ENCODE measurements around the gene ZNF692. TPM values are rescaled to one million over a fixed set of nuclear protein-coding genes. Genes with fewer than 3 reads are reported as not detected.

ZNF692 gene, protein sequence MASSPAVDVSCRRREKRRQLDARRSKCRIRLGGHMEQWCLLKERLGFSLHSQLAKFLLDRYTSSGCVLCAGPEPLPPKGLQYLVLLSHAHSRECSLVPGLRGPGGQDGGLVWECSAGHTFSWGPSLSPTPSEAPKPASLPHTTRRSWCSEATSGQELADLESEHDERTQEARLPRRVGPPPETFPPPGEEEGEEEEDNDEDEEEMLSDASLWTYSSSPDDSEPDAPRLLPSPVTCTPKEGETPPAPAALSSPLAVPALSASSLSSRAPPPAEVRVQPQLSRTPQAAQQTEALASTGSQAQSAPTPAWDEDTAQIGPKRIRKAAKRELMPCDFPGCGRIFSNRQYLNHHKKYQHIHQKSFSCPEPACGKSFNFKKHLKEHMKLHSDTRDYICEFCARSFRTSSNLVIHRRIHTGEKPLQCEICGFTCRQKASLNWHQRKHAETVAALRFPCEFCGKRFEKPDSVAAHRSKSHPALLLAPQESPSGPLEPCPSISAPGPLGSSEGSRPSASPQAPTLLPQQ
- 4.4 and 6.0 TPM in 2 replicates for polyA plus RNA-seq

DNA sequence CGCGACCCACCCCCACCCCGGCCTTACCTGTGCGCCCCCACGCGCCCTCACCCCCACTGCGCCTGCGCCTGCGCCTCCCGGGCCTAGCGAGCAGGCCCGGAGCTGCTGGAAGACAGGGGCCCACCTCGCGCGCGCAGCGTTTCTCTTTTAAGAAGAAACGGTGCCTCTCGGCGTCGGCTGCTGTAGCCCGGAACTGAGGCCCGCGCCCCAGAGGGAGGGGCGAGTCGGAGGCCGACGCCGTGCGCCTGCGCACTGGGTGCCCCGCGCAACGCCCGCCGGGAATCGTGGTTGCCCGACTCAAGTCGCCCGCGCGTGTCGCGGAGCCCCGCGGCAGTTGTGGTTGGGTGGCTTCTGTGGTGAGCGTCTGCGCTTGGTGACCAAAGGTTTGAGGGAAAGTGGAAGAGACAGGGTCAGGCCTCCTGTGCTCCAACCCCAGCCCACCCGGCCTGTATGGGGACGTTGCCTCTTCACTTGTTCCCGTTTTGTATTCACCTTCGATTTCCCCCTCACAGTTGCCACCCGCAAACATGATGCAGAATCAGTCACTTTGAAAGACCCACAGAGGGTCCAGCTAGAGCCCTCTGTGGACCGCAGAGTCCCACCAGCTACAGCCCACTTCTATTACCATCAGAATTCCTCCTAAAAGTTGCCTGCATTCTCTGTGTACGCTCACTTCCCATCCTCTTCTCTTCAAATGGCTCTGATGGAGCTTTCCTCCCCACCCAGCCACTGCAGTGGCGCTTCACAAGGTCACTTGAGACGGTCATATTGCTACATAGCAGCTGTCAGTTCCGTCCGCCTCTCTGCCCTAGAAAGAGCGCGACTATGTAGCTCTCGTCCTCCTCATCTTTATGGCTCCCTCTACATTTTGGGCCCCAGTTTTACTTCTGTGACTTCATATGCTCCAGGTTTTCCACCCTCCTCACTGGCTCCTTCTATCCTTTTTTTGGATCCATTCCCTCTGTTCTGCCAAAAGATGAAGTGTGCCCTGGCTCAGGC is at the start of gene ZNF692:
Gene ZNF692 (minus strand): TSS at position 195 of the 999 bp plus-strand sequence. CDS start 776 bp downstream, outside the sequence.

DNA sequence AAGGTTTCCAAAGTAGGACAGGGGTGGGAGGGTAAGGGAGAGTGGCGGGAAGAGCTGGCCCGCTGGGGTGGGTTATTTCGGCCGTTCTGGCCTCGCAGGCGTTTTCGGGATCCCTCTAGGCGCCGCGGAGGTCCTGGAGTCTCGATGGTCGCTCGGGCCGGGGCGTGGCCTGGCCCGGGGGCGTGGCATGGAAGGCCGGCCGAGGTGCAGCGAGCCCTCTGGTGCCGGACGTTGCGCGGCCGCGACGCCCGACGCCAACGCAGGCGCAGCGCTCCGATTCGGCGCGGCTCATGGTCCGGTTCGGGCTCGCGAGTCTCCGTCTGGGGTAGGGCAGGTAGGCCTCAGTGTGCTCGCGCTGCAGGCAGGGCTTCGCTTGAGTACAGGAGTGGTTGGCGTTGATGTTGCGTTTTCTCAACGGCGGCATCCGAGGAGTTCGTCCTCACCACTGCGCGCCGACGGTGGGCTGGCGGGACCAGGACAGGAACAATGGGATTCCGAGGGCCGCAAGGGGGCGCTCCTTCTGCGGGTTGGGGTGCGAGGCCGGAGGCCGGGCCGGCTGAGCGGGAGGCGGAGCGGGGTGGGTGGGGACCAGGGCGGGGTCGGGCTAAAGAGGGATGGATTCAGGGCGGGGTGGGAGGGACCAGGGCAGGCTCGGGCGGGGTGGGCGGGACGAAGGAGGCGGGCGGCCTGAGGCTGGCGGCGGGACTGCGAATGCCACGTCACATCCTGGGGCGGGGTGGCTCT is 47.3 kb upstream of the ZNF692 start, which contains the start of gene PGBD2:
Gene PGBD2 (plus strand): TSS at position 227 of the 744 bp plus-strand sequence. CDS start 7,628 bp downstream, outside the sequence.

DNA sequence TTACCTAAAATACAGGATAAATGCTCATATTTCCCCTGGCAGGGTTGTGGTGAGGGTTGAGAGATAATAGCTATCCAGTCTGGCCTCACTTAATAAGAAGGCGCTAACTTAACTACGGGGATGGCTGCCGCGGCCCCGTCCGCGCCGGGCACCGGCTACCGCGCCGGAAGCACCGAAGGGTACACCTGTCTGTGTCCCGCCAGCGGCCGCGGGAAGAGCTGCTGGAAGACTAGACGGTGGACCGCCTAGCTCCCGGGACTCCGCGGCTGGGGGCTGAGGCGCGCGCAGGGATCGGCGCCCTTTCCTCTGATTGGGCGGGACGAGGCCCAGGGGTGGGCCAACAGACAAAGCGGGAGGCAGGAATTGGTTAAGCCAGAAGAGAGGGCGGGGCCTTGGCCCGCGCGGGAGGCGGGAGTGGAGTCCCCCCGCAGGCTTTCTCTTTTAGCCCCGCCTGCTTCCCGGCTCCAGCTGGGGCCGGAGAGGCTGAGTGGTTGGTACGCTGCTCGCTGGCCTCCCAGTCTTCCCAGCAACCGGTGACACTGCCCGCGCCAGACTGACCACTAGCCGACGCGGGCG is 21.0 kb downstream of the ZNF692 start, which contains the start of gene ZNF672:
Gene ZNF672 (plus strand): TSS at position 444 of the 576 bp plus-strand sequence. CDS start 9,051 bp downstream, outside the sequence.

DNA sequence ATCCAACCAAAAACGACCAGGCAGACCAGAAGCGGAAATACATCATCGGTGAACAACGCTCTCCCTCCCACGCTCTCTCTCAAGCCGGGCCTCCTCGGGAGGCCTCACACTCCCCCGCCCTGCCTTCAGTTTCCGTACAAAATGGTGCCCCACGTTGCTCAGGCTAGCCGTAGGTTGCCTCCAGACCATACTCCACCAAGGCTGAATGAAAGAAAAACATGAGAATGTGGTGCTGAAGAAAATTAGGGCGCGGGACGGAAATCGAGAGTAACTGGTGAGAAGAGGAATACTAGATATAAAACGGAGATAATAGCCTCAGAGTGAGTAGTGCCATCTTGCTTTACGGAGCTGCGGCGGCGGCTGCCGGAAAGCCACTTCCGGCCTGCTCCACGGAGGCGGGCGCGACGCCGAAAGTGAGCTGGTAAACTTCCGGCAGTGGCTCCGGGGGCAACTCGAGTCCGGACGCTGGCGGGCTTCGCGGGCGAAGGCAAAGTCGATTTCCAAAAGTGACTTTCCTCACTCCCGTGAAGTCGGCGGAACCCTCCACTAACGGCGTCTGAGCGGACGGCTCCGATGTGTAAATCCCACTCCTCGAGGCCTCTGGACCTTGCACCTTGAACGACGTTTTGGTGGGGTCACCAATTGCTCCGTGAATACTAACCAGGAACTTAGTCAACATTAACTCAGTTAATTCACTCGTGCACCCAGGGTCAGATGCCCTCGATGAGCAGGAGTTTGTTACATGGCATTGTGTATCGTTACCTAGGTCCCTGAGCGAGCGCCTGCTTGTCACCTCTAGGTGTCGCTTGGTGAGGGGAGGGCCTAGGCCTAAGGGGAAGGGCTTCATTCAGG is 32.8 kb downstream of the ZNF692 start, which contains the start of gene SH3BP5L:
Gene SH3BP5L (minus strand): TSS at position 7 of the 852 bp plus-strand sequence. CDS start 980 bp downstream, outside the sequence.

Other genes starting within 250 kb of the ZNF692 start
- not detected in 2 replicates for gene OR2T11, start 224.0 kb downstream of the ZNF692 start, polyA plus RNA-seq
- not detected in 2 replicates for gene OR2T35, start 213.8 kb downstream of the ZNF692 start, polyA plus RNA-seq
- not detected in 2 replicates for gene OR2T27, start 203.6 kb downstream of the ZNF692 start, polyA plus RNA-seq
- 0.63 and 3.8 TPM in 2 replicates for gene OR14I1, start 156.3 kb downstream of the ZNF692 start, polyA plus RNA-seq
- 3.4 and 6.6 TPM in 2 replicates for gene LYPD8, start 103.3 kb downstream of the ZNF692 start, polyA plus RNA-seq
- gene SH3BP5L, start 33.2 kb downstream of the ZNF692 start, polyA plus RNA-seq: 0.63 and 1.0 TPM in 2 replicates
- 1.5 and 1.7 TPM in 2 replicates for gene ZNF672, start 20.9 kb downstream of the ZNF692 start, polyA plus RNA-seq
- 1.6 and 1.9 TPM in 2 replicates for gene PGBD2, start 47.1 kb upstream of the ZNF692 start, polyA plus RNA-seq